Neural cell (in vitro differentiated cells): ENCODE measurements around the gene BUD31. TPM values are rescaled to one million over a fixed set of nuclear protein-coding genes. Genes with fewer than 3 reads are reported as not detected.

Experiments
- H2AFZ ChIP-seq: fragments of 200-600, 300-800 bp; sonication (generic), shearing (Covaris generic); 2 replicates; pipeline ENCODE4 v1.6.0; 2014; ENCODE audit warnings: low read depth, mild to moderate bottlenecking, antibody characterized with exemption, low read length, moderate library complexity
- H3F3A ChIP-seq: fragments of 200-600 bp; shearing (Covaris generic); 2 replicates; pipeline ENCODE4 v1.6.1; 2016; ENCODE audit warnings: mild to moderate bottlenecking, moderate library complexity, mixed read lengths, antibody characterized with exemption, low read length; ENCODE audit not compliant: insufficient read depth, poor library complexity, severe bottlenecking
- H3K27ac ChIP-seq: fragments of 200-600, 300-800 bp; sonication (generic), shearing (Covaris generic); 2 replicates; pipeline ENCODE4 v1.5.1; 2014; ENCODE audit warnings: mild to moderate bottlenecking, low read length, moderate library complexity
- H3K27me3 ChIP-seq: fragments of 300-800, 200-600 bp; sonication (generic), shearing (Covaris generic); 2 replicates; pipeline ENCODE4 v1.6.0; 2014; ENCODE audit warnings: mild to moderate bottlenecking, low read depth, low read length, moderate library complexity; ENCODE audit not compliant: insufficient read depth
- H3K36me3 ChIP-seq: fragments of 300-800, 200-600 bp; sonication (generic), shearing (Covaris generic); 2 replicates; pipeline ENCODE4 v1.5.1; 2014; ENCODE audit warnings: mild to moderate bottlenecking, antibody characterized with exemption, low read length, moderate library complexity; ENCODE audit not compliant: insufficient read depth
- H3K4me2 ChIP-seq: fragments of 300-800, 200-600 bp; sonication (generic), shearing (Covaris generic); 2 replicates; pipeline ENCODE4 v1.6.0; 2014; ENCODE audit warnings: mild to moderate bottlenecking, low read length
- H3K4me3 ChIP-seq: fragments of 300-800, 200-600 bp; sonication (generic), shearing (Covaris generic); 2 replicates; pipeline ENCODE4 v1.5.1; 2014; ENCODE audit warnings: mild to moderate bottlenecking, low read length, moderate library complexity
- H3K79me2 ChIP-seq: fragments of 200-600 bp; shearing (Covaris generic); replicated peaks from 2 replicates; pipeline ENCODE4 v1.6.0; 2014; ENCODE audit warnings: mild to moderate bottlenecking, low read length, moderate library complexity; ENCODE audit not compliant: insufficient read depth
- H3K9ac ChIP-seq: fragments of 300-800, 200-600 bp; sonication (generic), shearing (Covaris generic); 2 replicates; pipeline ENCODE4 v1.6.1; 2016; ENCODE audit warnings: mild to moderate bottlenecking, low read length, mixed read lengths
- H3K9me2 ChIP-seq: fragments of 200-600 bp; shearing (Covaris generic); 2 replicates; pipeline ENCODE4 v1.6.1; 2016; ENCODE audit warnings: mild to moderate bottlenecking, low read length, mixed read lengths; ENCODE audit not compliant: insufficient read depth
- H3K9me3 ChIP-seq: fragments of 200-600, 300-800 bp; sonication (generic), shearing (Covaris generic); 2 replicates; pipeline ENCODE4 v1.6.1; 2016; ENCODE audit warnings: mild to moderate bottlenecking, mixed run types, low read length, moderate library complexity, mixed read lengths
- H4K20me1 ChIP-seq: fragments of 200-600 bp; shearing (Covaris generic); 2 replicates; pipeline ENCODE4 v1.6.1; 2016; ENCODE audit warnings: mild to moderate bottlenecking, mixed run types; ENCODE audit not compliant: insufficient read depth
- EP300 ChIP-seq: fragments of 450-650 bp; conservative IDR thresholded peaks from 2 replicates; pipeline ENCODE4 v1.6.1; 2014; ENCODE audit warnings: antibody characterized with exemption, mild to moderate bottlenecking, moderate library complexity; ENCODE audit not compliant: poor library complexity, severe bottlenecking
- EZH2 ChIP-seq: fragments of 200-600, 300-800 bp; shearing (Covaris generic), sonication (generic); IDR thresholded peaks from 2 replicates; pipeline ENCODE4 v1.6.1; 2014; ENCODE audit warnings: antibody characterized with exemption, low read length, borderline replicate concordance, mild to moderate bottlenecking; ENCODE audit not compliant: insufficient read depth, poor library complexity, severe bottlenecking
- MXI1 ChIP-seq: fragments of 450-650 bp; conservative IDR thresholded peaks from 2 replicates; pipeline ENCODE4 v1.6.1; 2014; ENCODE audit warnings: antibody characterized with exemption, mild to moderate bottlenecking; ENCODE audit not compliant: poor library complexity, severe bottlenecking
- POLR2AphosphoS5 ChIP-seq: IDR thresholded peaks from 2 replicates; pipeline ENCODE4 v1.6.1; 2012
- RAD21 ChIP-seq: fragments of 450-650 bp; conservative IDR thresholded peaks from 2 replicates; pipeline ENCODE4 v1.6.1; 2014; ENCODE audit warnings: antibody characterized with exemption, mild to moderate bottlenecking, moderate library complexity
- SMC3 ChIP-seq: fragments of 450-650 bp; conservative IDR thresholded peaks from 2 replicates; pipeline ENCODE4 v1.6.1; 2014; ENCODE audit warnings: antibody characterized with exemption, mild to moderate bottlenecking, moderate library complexity; ENCODE audit not compliant: poor library complexity
- TAF1 ChIP-seq: IDR thresholded peaks from 2 replicates; pipeline ENCODE4 v1.6.1; 2012; ENCODE audit warnings: low read depth
- polyA plus RNA-seq: library from polyadenylated mRNA; depleted of rRNA; stranded (reverse); fragments of >200 nt; gene quantifications from 2 replicates; pipeline ENCODE4 v1.2.3, GENCODE V29; 2014
- TF ChIP-seq, protein P1 (sequence below): IDR thresholded peaks from 2 replicates; pipeline ENCODE4 v1.6.1; 2012; ENCODE audit warnings: borderline replicate concordance
- TF ChIP-seq, protein P2 (sequence below): fragments of 450-650 bp; IDR thresholded peaks from 2 replicates; pipeline ENCODE4 v1.5.1; 2014; ENCODE audit warnings: antibody characterized with exemption, mild to moderate bottlenecking, moderate library complexity; ENCODE audit not compliant: poor library complexity, severe bottlenecking

BUD31 gene
- polyA plus RNA-seq, 1 donor from 2014 or later, result 251 TPM

DNA sequence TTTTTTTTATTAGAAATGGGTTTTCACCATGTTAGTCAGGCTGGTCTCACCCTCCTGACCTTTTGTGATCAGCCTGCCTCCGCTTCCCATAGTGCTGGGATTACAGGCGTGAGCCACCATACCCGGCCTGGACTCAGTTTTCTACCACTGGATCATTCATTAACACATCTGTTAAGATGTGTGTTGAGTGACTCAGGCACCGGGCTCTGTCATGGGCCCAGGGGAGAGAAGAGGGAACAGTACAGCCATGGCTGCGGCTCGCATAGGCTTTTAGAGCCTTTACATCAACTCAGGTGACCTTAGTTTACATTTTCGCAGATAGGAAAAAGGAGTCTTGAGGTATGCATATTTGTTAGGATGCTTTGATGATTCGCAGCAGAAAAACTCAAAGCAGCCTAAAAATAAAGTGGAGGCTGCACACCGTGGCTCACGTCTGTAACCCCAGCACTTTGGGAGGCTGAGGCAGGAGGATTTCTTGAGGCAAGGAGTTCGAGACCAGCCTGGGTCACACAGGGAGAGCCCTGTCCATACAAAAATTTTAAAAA lies 37.3 kb upstream of the BUD31 start:
- no peak for TF ChIP-seq EZH2
- TF ChIP-seq, protein P1, sequence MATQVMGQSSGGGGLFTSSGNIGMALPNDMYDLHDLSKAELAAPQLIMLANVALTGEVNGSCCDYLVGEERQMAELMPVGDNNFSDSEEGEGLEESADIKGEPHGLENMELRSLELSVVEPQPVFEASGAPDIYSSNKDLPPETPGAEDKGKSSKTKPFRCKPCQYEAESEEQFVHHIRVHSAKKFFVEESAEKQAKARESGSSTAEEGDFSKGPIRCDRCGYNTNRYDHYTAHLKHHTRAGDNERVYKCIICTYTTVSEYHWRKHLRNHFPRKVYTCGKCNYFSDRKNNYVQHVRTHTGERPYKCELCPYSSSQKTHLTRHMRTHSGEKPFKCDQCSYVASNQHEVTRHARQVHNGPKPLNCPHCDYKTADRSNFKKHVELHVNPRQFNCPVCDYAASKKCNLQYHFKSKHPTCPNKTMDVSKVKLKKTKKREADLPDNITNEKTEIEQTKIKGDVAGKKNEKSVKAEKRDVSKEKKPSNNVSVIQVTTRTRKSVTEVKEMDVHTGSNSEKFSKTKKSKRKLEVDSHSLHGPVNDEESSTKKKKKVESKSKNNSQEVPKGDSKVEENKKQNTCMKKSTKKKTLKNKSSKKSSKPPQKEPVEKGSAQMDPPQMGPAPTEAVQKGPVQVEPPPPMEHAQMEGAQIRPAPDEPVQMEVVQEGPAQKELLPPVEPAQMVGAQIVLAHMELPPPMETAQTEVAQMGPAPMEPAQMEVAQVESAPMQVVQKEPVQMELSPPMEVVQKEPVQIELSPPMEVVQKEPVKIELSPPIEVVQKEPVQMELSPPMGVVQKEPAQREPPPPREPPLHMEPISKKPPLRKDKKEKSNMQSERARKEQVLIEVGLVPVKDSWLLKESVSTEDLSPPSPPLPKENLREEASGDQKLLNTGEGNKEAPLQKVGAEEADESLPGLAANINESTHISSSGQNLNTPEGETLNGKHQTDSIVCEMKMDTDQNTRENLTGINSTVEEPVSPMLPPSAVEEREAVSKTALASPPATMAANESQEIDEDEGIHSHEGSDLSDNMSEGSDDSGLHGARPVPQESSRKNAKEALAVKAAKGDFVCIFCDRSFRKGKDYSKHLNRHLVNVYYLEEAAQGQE, result no peak
- TF ChIP-seq TAF1, result no peak
- no peak for TF ChIP-seq MXI1
- no peak for TF ChIP-seq EP300
- no peak for TF ChIP-seq SMC3
- no peak overlapping the region for H3K4me3 ChIP-seq

DNA sequence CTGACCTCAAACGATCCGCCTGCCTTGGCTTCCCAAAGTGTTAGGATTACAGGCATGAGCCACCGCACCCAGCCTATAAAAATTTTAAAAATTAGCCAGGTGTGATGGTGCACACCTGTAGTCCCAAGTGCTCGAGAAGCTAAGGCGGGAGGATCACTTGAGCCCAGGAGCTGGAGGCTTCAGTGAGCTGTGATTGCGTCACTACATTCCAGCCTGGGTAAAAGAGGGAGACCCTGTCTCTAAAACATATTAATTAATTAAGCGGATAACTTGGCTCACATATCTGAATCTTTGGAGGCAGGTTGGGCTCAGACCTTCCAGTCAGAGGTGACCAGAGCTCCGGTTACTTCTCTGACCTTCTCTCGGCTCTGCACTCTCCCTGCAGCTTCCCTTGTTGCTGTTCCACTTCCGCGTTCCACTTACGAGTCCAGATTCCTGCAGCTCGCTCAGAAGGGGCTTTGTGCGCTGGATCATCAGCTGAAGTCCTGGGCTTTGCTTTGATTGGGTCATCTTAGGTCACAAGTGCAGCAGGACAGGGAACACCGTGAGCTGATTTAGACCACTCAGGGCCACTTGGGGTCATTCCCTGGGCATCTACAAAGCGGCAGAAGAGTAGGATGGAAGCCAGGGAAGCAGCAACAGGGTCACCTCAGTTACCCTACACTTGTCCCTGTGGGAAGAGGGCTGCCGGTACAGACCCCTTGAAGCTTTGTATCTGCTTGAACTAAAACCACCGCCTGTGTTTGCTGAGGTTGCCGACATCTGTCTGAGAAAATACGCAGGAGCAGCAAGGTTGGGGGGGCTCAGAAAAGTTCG lies 36.3 kb upstream of the BUD31 start:
- Histone ChIP-seq H3K27me3 (peaks cover 10% of the 10 kb centered on the region), H3K9me3 (no peaks in the 10 kb centered on the region), H3K9ac (no peak overlapping the region), H3F3A (no peaks in the 10 kb centered on the region), H3K79me2 (no peaks in the 10 kb centered on the region), H3K4me2 (no peak overlapping the region), H3K27ac (no peak overlapping the region), H2AFZ (no peak overlapping the region), H3K36me3 (no peaks in the 10 kb centered on the region), H3K4me3 (no peak overlapping the region), H4K20me1 (no peaks in the 10 kb centered on the region), H3K9me2 (no peaks in the 10 kb centered on the region)
- no peak for TF ChIP-seq EP300
- TF ChIP-seq POLR2AphosphoS5, result no peak
- no peak for TF ChIP-seq SMC3
- TF ChIP-seq RAD21, result no peak
- TF ChIP-seq, protein P2, sequence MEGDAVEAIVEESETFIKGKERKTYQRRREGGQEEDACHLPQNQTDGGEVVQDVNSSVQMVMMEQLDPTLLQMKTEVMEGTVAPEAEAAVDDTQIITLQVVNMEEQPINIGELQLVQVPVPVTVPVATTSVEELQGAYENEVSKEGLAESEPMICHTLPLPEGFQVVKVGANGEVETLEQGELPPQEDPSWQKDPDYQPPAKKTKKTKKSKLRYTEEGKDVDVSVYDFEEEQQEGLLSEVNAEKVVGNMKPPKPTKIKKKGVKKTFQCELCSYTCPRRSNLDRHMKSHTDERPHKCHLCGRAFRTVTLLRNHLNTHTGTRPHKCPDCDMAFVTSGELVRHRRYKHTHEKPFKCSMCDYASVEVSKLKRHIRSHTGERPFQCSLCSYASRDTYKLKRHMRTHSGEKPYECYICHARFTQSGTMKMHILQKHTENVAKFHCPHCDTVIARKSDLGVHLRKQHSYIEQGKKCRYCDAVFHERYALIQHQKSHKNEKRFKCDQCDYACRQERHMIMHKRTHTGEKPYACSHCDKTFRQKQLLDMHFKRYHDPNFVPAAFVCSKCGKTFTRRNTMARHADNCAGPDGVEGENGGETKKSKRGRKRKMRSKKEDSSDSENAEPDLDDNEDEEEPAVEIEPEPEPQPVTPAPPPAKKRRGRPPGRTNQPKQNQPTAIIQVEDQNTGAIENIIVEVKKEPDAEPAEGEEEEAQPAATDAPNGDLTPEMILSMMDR, result no peak
- TF ChIP-seq TAF1, result no peak
- TF ChIP-seq EZH2, result no peak
- TF ChIP-seq, protein P1, result no peak
- no peak for TF ChIP-seq MXI1

More for the DNA sequence above, 37.3 kb upstream of the BUD31 start:
- Histone ChIP-seq H3K27me3 (peaks cover 10% of the 10 kb centered on the region), H3K4me2 (no peak overlapping the region), H3F3A (no peaks in the 10 kb centered on the region), H3K79me2 (no peaks in the 10 kb centered on the region), H3K36me3 (no peaks in the 10 kb centered on the region), H3K9me2 (no peaks in the 10 kb centered on the region), H3K27ac (no peak overlapping the region), H4K20me1 (no peaks in the 10 kb centered on the region), H3K9me3 (no peaks in the 10 kb centered on the region), H3K9ac (no peak overlapping the region), H2AFZ (no peak overlapping the region)
